CD4-positive, alpha-beta T cell treated with Interleukin-1 beta for 1 hour (primary cell): ENCODE results near the gene PARD3B.
"Not testable (repeated sequence)": the region's sequence is repeated elsewhere in the genome, so short reads cannot be mapped to it uniquely, and the experiment has no call there.

ENCODE experiments used
- DNase-seq, 2 donors: peaks; one replicate each; pipeline ENCODE4 v3.0.0-alpha.2; 2020 to 2022

Gene PARD3B

GRCh38 chr2:205170399-205170798 is 625.1 kb downstream of the PARD3B start:
- no peak for DNase-seq

DNA sequence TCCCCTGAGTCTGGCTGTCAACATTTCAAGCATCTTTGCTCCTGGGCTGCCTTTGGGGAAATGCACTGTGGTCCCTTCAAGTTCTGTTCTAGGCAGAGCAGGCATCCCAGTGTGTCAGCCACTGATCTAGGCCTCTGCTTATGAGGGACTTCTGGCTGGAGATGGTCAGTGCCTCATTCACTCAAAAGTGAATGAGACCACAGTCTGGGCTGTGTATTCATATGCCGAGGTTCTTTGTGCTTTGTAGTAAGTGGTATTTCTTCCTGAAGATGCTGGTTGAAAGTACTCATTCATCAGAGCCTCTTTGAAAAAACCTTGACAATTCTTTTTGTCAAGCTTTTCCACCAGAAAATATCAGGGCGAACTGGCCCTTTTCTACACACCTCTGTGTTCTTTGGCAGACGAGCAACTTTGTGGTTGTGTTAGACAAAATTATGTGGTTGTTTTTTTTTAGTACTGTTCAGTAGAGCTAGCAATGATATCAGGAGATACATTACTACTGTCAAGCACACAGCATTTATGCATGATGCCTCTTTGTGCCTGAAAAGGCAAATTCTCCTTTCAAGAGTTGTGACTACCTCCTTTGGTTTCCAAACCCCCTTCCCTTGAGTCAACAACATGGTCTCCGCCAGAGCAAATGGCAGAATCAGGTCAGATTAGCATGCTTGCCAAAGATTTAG is 626.1 kb downstream of the PARD3B start:
- no peak for DNase-seq

GRCh38 chr2:205175831-205176230 is 630.6 kb downstream of the PARD3B start:
- no peak for DNase-seq

DNA sequence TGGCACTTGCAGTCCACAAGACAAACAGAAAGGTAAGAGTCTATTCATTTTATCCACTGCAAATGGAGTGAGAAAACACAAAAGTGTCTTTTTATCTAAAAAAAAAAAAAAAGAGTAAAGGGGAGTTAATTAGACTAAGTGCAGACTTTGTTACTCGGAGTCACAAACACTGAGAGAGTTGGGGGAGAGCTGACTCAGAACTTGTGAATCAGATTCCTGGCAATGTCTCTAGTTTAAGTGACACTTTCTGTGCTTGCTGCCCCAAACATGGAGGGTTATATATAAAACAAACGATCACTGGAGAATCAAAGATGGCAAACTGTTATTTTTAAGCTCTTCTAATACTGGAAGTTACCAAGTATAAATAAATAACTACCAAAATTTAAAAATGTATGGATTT is 631.3 kb downstream of the PARD3B start:
- no peak for DNase-seq

DNA sequence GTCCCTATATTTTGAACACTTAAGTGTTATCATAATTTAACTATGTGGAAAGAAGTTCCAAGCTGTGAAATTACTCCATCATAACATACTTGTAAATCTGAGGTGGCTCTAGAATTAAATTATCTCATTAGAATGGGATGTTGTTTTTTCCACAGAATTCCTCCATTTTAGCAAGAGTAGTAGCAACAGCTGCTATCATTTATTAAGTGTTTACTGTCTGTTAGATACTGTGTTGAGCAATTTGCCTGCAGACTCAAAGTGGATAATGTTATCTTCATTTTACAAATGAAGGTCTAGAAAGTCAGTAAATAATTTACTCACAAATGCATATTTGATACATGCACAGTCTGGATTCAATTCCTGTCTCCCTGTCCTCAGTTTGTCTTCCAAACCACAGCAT is 632.3 kb downstream of the PARD3B start:
- no peak for DNase-seq

DNA sequence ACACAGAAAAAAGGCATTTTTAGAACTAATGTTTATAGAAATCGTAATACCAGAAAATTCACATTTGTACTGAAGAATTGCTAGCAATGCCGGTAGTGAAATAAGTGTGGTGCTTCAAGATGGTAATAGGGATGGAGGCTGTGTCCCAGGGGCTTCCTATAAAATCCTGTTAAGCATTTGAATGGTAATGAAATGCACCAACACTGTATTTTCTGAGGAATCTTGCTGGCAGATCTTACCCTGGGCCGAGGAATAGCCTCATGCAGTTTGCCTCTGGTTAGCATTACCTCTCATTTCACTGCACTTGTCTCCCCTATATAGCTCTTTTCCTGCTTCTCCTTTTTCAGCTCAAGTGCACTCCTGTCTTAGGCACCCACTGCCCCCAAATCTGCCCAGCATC is 635.5 kb downstream of the PARD3B start:
- no peak for DNase-seq

- DNase-seq = no peak
These were observed 642.5 kb downstream of the PARD3B start for GRCh38 chr2:205187731-205188130.

- DNase-seq = no peak
These were observed 643.2 kb downstream of the PARD3B start for GRCh38 chr2:205188239-205189138.

GRCh38 chr2:205189301-205189700 is 644.0 kb downstream of the PARD3B start:
- no peak for DNase-seq

DNA sequence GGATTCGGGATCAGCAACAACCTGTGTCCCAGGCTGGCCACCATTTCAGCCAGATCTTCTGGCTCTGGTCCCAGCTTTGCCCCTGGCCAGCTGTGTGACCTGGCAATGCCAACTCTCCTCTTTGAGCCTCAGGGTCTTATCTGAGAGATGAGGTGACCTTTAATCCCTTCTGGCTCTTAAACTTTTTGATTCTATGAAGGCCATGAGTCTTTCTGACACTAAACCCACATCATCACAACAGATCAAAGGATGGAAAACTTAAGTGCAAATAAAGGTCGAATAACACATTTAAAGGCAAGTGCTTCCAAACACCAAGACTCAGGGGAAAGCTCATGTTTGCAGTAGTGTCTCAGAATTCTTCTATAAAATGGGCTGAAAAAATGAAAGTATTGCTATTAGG is 645.3 kb downstream of the PARD3B start:
- no peak for DNase-seq

DNA sequence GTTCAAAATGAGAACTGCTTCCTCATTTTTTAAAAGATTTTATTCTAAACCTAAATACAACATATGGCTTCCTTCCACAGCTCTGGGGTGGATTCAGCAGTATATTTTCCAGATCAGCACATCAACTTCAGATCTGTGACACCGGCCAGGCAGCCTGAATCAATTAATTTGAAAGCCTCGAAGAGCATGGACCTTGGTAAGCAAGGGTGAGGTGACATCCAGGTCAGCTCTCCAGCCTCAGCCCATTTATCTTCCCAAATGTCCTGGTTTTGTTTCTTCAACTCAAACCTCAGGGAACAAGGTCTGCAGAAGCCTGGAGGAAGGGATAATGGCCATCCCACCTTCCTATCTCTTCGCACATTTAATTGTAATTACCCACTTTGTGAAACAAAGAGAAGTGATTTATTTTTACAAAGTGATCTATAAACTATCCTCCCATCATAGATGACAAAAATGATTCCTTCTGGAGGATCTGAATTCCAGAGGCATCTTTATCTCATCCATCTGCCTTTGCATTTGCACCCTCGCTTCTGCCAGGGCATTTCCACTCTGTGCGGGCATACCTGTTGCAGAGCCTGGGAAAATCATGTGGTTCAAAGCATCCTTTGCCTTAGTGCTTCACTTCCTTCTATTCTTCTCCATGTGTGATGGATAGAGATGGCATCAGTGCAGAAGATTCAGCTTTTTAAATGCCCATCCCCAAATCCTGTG is 648.0 kb downstream of the PARD3B start:
- no peak for DNase-seq

GRCh38 chr2:205193836-205194228 is 648.6 kb downstream of the PARD3B start:
- no peak for DNase-seq

- DNase-seq = peak; percentile 2 to 32
These were observed 652.3 kb downstream of the PARD3B start for GRCh38 chr2:205197468-205198139.

- DNase-seq = no peak
These were observed 652.9 kb downstream of the PARD3B start for GRCh38 chr2:205198140-205198525.

GRCh38 chr2:205199165-205199850 is 654.0 kb downstream of the PARD3B start:
- no peak for DNase-seq

GRCh38 chr2:205210494-205210893 is 665.2 kb downstream of the PARD3B start:
- no peak for DNase-seq

- DNase-seq = no peak
These were observed 667.1 kb downstream of the PARD3B start for GRCh38 chr2:205212357-205212756.

DNA sequence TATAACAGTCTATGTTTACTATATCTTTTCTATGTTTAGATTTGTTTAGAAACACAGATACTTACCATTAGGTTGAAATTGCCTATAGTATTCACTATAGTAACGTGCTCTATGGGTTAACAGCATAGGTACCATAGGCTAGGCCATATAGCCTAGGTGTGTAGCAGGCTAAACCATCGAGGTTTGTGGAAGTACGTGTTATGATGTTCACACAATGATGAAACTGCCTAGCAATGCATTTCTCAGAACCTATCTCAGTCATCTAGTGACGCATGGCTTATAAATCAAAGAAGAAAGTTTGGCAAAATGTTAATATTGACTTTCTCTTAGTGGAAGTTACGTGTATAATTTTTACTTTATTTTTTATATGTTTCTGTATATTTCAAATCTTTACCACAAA is 670.8 kb downstream of the PARD3B start:
- no peak for DNase-seq

GRCh38 chr2:205216580-205216979 is 671.3 kb downstream of the PARD3B start:
- DNase-seq = no peak

DNA sequence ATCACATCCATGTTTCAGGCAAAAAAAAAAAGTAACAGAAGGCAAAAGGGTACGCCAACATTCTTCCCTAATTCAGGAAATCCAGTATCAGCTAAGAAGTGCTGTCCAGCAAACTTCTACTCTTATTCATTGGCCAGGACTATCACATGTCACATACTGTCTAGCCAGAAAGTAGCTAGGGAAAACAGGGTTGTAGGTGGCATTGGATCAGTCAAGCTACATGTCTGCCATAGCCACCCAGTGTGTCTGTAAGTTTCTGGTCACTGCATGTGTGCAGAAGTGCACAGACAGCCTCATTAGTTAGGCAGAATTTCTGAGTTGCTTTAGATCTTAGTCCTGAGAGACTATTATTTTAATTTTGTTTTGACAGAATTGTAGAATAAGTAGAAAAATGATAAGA is 671.7 kb downstream of the PARD3B start:
- no peak for DNase-seq

DNA sequence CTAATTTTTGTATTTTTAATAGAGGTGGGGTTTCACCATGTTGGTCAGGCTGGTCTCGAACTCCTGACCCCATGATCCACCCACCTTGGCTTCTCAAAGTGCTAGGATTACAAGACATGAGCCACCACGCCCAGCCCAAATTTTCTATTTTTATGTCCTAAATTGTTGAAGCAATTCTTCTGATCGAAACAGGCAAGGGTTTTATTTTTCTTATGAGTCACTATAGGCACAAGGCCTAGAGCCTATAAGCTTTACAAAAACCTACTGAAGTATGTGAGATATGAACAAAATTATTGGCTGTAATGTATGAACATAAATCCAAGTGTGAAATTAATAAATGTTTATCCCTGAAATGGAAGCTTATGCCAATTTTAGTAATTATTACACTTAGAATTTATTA is 672.8 kb downstream of the PARD3B start:
- DNase-seq = no peak

- DNase-seq = not testable (repeated sequence)
These were observed 673.5 kb downstream of the PARD3B start for GRCh38 chr2:205218816-205219215.

GRCh38 chr2:205220559-205220958 is 675.3 kb downstream of the PARD3B start:
- no peak for DNase-seq
